Lower lobe of right lung (tissue), 2 donors: ENCODE results near the gene DGKB. TPM values are rescaled to one million over a fixed set of nuclear protein-coding genes. Genes with fewer than 3 reads are reported as not detected.

Experiments used
- ATAC-seq, 2 donors: fragments of 200-7000 bp; cut with Tn5 transposase; one replicate each; pipeline ENCODE4 v1.9.1; 2020 to 2022; ENCODE audit warnings: mild to moderate bottlenecking in 2 of 2, moderate library complexity in 2 of 2
- DNase-seq: peaks from one replicate; pipeline ENCODE4 v3.0.0-alpha.2; 2020
- H3K27ac ChIP-seq: fragments of 200-600 bp; one replicate; pipeline ENCODE4 v1.8.0; 2022
- H3K27me3 ChIP-seq: fragments of 200-600 bp; one replicate; pipeline ENCODE4 v1.8.0; 2022; ENCODE audit warnings: low read depth
- H3K36me3 ChIP-seq: fragments of 200-600 bp; one replicate; pipeline ENCODE4 v1.8.0; 2022; ENCODE audit warnings: mild to moderate bottlenecking
- H3K4me1 ChIP-seq: fragments of 200-600 bp; one replicate; pipeline ENCODE4 v1.8.0; 2022
- H3K4me3 ChIP-seq: fragments of 200-600 bp; one replicate; pipeline ENCODE4 v1.8.0; 2022; ENCODE audit warnings: mild to moderate bottlenecking
- H3K9me3 ChIP-seq: fragments of 200-600 bp; one replicate; pipeline ENCODE4 v1.8.0; 2022
- intact Hi-C: fragments of 100-400 bp; cut with DNase I; formaldehyde crosslinking; loops from one replicate; pipeline ENCODE4 v1.11.0; 2022
- total RNA-seq: library from RNA; stranded (reverse); fragmentation: NEBNext Ultra II Directional; extraction: Animal tissue kit (Norgen Biotek cat#: 25700); gene quantifications from one replicate; pipeline ENCODE4 v1.2.1, GENCODE V29; 2021
- TF ChIP-seq, protein P1 (sequence below): fragments of 200-600 bp; IDR thresholded peaks from one replicate; pipeline ENCODE4 v1.8.0; 2022; ENCODE audit warnings: antibody characterized with exemption, mild to moderate bottlenecking
- donor health status: DM: no; HTN: yes; CAD: no; lungs with severe emphysema.

DGKB gene
- total RNA-seq, 1 donor from 2014 or later = 0.09 TPM

- Histone ChIP-seq H3K9me3 (peaks cover 5% of the 10 kb centered on the region), H3K36me3 (no peaks in the 10 kb centered on the region), H3K4me1 (no peaks in the 10 kb centered on the region), H3K27ac (no peak overlapping the region), H3K4me3 (no peak overlapping the region), H3K27me3 (no peaks in the 10 kb centered on the region)
- intact Hi-C loops = no loop called here
- TF ChIP-seq, protein P1, sequence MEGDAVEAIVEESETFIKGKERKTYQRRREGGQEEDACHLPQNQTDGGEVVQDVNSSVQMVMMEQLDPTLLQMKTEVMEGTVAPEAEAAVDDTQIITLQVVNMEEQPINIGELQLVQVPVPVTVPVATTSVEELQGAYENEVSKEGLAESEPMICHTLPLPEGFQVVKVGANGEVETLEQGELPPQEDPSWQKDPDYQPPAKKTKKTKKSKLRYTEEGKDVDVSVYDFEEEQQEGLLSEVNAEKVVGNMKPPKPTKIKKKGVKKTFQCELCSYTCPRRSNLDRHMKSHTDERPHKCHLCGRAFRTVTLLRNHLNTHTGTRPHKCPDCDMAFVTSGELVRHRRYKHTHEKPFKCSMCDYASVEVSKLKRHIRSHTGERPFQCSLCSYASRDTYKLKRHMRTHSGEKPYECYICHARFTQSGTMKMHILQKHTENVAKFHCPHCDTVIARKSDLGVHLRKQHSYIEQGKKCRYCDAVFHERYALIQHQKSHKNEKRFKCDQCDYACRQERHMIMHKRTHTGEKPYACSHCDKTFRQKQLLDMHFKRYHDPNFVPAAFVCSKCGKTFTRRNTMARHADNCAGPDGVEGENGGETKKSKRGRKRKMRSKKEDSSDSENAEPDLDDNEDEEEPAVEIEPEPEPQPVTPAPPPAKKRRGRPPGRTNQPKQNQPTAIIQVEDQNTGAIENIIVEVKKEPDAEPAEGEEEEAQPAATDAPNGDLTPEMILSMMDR = no peak
- ATAC-seq = no peak
- DNase-seq = no peak
Observed at GRCh38 chr7:14322724-14323123, 579.8 kb downstream of the DGKB start.

GRCh38 chr7:14321947-14322346 lies 580.6 kb downstream of the DGKB start:
- ATAC-seq (no peak), DNase-seq (no peak)
- Histone ChIP-seq H3K27me3 (no peaks in the 10 kb centered on the region), H3K4me1 (no peaks in the 10 kb centered on the region), H3K4me3 (no peak overlapping the region), H3K27ac (no peak overlapping the region), H3K36me3 (no peaks in the 10 kb centered on the region), H3K9me3 (peaks cover 5% of the 10 kb centered on the region)
- TF ChIP-seq, protein P1 = no peak
- intact Hi-C loops = no loop called here

- Histone ChIP-seq H3K4me3 (no peak overlapping the region), H3K9me3 (no peaks in the 10 kb centered on the region), H3K27me3 (no peaks in the 10 kb centered on the region), H3K4me1 (no peaks in the 10 kb centered on the region), H3K27ac (no peak overlapping the region), H3K36me3 (no peaks in the 10 kb centered on the region)
- DNase-seq (no peak), ATAC-seq (no peak)
- TF ChIP-seq, protein P1 = no peak
- intact Hi-C loops = no loop called here
Observed at GRCh38 chr7:14309432-14309831, 593.1 kb downstream of the DGKB start.

DNA sequence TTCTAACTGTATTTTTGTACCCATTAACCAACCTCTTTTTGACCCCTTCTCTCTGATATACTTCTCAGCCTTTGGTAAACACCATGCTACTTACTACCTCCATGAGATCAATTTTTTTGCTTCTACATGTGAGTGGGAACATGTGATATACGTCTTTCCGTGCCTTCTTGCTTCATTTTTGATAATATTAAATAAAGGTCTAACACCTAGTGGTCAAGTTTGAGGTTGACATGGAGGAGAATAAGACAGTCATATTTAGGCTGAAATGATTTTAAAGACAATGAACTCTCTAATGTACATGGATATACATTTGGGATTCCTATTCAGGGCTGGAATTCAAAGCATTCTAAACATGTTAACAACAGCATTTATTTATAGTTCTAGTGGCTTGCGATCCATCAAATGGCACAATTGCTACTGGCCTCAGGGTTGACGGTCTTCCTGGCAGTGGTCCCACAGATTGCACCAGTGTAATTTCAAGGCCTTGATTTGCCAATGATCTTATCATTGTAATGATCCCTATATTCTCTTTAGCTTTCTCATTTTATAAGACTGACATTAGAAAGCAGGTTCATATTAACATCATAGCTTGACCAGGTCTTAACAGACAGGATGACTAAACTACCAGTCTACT lies 597.2 kb downstream of the DGKB start:
- intact Hi-C loops = no loop called here
- Histone ChIP-seq H3K27ac (no peak overlapping the region), H3K36me3 (no peaks in the 10 kb centered on the region), H3K27me3 (no peaks in the 10 kb centered on the region), H3K4me1 (no peaks in the 10 kb centered on the region), H3K9me3 (no peaks in the 10 kb centered on the region), H3K4me3 (no peak overlapping the region)
- DNase-seq = no peak
- ATAC-seq = no peak
- TF ChIP-seq, protein P1 = no peak

- no peaks in the 10 kb centered on the region for H3K36me3 ChIP-seq
- no peak overlapping the region for H3K4me3 ChIP-seq
- H3K4me1 ChIP-seq = no peaks in the 10 kb centered on the region
- no peak overlapping the region for H3K27ac ChIP-seq
- ATAC-seq (no peak), DNase-seq (no peak)
- no peaks in the 10 kb centered on the region for H3K27me3 ChIP-seq
- TF ChIP-seq, protein P1 = no peak
- no peaks in the 10 kb centered on the region for H3K9me3 ChIP-seq
- intact Hi-C loops = no loop called here
Observed at GRCh38 chr7:14303536-14303935, 599.0 kb downstream of the DGKB start.
